HG03575 (cell line): Measurements from ENCODE around the gene PHKG2.
A peak's percentile ranks its signal among the peaks of the same experiment; 100 is the strongest.

Experiments used
- ATAC-seq: cut with Tn5 transposase; IDR thresholded peaks from one replicate; pipeline ENCODE4 v1.9.1; 2021; ENCODE audit not compliant: unreplicated experiment, insufficient number of reproducible peaks, low FRiP score; ENCODE audit errors: extremely low read depth

Gene PHKG2

DNA sequence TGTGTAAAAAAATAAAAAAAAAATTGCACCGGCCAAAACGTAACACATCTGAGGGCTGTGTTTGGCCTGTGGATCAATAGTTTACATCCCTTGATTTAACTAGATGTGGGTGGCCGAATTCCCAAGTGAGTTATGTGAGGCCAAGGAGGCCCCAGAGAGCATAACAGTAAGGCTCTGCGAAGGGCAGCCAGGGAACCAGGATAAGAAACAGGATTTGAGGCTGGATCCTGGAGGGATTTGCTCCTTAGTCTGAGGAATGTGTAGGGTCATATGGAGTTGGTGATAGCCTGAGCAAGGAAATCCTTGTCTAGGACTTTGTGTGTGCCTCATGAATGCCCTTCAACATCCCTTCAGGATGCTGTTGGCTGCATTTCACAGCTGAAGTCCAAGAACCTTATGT is 2.0 kb downstream of the PHKG2 start:
- no peak for ATAC-seq

DNA sequence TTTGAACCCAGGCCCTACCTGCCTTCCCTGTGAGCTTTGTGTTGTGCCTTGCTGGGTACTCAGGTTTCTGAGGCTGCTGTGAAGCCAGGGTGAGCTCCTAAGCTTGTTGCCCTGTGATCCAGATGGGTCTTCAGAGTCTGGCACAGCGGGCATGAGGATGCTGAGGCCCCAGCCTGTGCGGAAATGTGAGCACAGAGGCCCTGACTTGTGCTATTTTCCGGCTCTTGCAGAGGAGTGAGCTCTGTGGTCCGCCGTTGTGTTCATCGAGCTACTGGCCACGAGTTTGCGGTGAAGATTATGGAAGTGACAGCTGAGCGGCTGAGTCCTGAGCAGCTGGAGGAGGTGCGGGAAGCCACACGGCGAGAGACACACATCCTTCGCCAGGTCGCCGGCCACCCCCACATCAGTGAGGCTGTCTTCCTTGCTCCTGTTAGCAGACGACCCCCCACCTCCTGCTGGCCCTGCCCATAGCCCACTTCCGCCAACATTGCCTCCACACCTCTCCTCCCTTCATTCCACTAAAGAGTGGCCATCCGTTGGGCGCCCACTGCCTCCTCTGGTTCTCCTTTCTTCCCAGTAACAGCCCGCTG is 2.7 kb downstream of the PHKG2 start:
- ATAC-seq, result no peak

DNA sequence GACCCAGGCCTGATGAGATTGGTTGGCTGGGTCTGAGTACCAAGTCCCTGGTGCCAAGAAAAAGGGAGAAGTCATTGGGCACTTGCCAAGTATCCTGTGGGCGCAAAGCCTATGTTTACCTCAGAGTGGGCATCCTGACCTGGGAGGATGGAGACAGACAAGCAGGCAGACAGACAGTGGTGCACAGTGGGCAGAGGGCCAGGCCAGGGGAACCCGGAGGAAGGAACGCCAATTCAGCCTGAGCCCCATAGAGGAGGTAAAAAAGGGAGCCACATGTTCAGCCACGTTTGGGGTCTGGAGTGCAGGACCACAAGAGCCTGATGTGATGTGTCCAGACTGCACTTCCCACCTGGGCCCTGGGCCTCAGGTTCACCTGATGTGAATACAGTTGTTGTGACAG is 5.4 kb downstream of the PHKG2 start:
- no peak for ATAC-seq

DNA sequence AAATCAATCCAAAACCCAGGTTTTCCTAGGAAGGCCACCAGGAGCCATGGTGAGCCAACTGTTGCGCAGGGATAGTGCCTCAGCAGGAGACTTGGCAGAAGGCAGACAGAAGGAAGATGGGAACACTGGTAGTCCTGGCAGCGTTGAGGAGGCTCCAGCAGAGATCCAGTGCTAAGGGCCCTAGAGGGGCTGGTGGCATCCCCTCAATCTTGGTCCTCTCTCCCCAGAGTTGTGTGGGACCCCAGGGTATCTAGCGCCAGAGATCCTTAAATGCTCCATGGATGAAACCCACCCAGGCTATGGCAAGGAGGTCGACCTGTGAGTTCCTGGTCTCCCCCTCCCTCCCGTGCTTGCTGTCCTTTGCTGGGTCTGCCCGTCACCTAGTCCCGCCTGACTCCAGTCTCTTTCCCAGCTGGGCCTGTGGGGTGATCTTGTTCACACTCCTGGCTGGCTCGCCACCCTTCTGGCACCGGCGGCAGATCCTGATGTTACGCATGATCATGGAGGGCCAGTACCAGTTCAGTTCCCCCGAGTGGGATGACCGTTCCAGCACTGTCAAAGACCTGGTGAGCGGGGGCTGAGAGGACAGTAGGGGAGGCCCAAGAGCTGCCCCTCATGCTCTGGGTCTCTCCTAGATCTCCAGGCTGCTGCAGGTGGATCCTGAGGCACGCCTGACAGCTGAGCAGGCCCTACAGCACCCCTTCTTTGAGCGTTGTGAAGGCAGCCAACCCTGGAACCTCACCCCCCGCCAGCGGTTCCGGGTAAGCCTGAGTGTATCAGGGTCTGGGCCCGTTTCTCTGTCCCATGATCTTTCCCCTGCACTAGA is 7.9 kb downstream of the PHKG2 start:
- no peak for ATAC-seq

DNA sequence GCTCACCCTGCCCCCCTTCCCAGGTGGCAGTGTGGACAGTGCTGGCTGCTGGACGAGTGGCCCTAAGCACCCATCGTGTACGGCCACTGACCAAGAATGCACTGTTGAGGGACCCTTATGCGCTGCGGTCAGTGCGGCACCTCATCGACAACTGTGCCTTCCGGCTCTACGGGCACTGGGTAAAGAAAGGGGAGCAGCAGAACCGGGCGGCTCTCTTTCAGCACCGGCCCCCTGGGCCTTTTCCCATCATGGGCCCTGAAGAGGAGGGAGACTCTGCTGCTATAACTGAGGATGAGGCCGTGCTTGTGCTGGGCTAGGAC is 8.5 kb downstream of the PHKG2 start:
- no peak for ATAC-seq

DNA sequence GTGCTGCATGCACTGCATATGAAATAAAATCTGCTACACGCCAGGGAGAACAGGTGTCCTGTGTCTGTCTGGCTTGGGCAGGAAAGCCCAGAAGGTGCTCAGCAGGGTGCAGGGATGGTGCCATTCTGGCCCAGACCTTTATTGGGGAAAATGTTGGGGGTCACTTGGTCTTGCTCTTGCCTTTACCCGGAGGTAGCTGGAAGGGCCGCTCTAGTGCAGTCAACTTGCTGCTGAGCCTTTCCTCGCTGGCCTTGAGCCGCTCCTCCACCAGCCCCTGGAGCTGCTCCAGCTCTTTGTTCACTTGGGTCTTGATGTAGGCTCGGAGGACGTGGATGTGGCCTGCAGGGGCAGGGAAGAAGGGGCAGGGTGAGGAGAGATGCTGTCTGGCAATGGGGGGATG is 9.1 kb downstream of the PHKG2 start:
- ATAC-seq, result no peak

DNA sequence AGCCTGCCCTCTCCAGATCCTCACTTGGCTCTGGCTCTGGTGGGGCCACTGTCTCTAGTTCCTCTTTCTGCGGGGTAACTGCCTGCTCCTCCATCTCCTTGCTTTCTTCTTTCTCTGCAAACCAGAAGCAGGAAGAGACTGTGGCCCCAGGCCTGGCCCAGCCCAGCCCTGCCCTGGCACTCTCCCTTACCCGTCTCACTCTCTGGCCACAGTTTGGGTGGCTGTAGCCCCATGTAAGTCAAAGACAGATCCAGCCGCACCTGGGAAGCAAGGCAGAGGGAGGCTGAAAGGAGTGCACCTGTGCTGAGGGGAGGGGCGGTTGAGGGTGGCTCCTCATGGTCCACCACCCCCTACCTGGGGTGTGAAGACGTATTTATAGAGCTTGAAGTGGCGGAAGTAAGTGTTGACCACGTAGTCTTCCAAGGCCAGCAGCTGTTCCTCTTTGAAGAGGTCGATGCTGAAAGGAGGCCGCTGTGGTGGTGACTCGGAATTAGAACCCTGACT is 10.8 kb downstream of the PHKG2 start:
- ATAC-seq, result no peak

DNA sequence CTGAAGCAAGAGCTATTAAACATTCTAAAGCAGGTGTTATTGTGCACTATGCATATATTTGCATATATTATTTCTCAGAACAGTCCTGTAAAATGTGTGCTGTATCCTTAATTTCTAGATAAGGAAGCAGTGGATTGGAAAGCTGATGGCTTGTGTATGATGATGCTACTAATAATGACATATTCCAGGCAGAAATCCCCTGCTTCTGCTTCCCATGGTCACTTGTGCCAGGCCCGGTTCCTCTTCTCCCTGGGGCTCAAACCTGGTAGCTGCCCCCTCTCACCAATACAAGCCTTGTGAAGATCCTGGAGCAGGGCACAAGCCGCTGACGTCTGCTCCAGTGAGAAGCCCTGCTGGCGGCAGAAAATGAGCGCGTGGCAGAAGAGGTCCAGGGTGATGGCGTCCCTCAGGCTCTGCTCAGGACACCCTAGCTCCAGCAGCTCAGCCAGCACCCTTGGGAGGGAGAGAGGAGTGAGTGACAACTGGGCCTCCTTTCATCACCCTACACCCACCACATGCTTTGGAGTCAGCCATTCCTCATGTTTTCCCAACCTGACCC is 11.9 kb downstream of the PHKG2 start:
- no peak for ATAC-seq

DNA sequence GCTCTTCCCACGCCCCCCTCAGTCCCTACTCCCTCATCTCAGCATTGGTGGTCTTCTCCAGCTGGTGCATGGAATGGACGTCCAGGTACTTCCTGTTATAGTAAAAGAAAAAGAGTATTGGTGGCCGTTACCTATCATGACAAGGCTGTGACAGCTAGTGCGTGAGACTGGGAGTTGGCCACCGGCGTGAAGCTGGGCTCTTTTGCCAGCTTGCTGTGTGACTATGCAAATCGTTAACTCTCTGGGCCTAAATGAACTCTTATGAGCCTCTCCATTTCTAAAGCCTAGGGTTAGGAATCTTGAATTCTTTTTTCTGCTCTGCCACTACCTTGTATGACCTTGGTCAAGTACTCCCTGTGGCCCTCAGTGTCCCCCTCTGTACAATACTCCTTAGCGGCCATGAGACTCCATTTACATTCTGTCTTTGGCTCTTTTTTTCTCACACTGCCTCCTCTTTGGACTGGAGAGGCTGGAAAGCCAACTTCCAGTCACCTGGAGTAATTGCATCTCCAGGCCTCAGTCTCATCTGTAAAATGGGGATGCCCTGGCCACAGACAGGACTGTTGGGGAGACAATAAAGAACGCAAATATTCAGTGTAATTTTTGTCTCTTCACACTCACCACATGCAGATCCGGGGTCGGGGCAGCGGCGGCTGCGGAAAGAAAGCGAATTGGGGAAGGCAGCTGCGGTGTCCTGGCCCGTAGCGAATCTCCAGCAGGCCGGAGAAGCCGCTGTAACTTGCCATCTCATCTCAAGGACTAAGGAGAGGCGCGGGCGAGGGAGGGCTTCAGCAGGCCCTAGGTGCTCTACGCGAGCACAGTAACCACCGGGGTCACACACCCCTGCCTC is 12.6 kb downstream of the PHKG2 start:
- ATAC-seq, result no peak

DNA sequence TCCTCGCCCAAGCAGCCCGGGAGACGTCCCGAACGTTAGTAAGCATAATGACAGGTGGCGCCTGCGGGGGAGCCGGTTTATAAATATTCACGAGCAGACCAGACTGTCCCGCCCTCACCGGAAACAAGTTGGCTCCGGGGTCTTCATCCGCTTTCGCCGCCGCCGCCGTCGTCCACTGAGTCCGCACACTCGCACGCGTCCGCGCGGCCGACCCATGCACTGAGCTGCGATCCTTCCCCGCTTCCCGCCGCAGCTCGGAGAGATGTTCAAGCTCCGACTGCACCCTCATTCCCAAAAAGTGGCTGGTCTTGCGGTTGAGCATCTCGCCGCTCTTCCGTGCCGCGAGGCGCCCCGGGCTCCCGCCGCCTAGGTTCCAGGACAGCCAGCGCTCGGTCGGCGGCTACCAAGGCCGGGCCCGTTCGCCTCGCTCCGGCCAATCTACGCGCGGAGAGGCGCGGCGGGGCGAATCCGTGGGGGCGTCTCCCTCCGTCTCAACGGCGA is 13.3 kb downstream of the PHKG2 start:
- ATAC-seq, result no peak

DNA sequence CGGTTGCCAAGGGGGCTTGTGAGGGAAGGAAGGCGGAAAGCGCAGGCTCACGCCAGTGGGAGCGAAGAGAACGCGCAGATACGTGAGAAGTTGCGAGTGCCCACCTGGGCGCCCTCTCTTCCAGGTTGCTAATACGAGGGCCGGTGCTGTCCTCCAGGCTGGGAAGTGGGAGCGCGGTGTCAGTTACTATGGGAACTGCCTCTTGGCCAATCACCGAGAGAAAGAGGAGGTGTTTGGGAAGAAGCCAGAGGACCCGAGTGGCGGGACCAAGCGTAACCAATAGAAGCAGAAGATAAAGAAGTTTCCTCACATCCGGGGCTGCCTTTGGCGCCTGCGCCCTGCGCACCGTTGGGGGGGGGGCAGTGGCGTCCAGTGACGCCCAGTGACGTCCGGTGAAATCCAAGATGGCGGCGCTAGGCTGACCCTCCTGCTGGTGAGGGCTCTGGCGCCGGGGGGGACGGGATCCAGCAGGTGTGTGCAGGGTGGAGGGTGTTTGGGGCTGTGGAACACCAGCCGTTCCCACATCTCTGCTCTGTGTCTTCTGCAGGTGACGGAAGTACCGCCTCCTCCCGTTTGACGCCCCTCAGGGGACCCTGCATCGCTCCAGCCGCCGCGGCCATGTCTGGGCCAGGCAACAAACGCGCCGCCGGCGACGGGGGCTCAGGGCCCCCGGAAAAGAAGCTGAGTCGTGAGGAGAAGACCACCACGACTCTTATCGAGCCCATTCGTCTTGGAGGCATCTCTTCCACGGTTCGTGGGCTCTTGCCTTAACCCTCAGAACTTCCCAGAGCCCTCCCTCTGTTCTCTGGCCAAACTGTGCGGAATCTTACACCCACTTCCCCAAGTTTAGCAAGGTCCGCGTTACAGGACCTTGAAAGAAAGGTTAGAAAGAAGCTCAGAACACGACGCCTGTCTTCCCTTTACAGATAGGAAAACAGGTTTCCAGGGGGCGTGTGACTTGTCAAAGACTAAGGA is 14.0 kb downstream of the PHKG2 start, which contains the start of the genes CFAP119 and RNF40:
Gene CFAP119 (minus strand): TSS at position 135 of the 975 bp plus-strand sequence. CDS start 314 bp downstream, outside the sequence.
Gene RNF40 (plus strand): TSS at position 395 of the 975 bp plus-strand sequence. CDS start 224 bp downstream, at position 619.
- peak; percentile 44 for ATAC-seq

DNA sequence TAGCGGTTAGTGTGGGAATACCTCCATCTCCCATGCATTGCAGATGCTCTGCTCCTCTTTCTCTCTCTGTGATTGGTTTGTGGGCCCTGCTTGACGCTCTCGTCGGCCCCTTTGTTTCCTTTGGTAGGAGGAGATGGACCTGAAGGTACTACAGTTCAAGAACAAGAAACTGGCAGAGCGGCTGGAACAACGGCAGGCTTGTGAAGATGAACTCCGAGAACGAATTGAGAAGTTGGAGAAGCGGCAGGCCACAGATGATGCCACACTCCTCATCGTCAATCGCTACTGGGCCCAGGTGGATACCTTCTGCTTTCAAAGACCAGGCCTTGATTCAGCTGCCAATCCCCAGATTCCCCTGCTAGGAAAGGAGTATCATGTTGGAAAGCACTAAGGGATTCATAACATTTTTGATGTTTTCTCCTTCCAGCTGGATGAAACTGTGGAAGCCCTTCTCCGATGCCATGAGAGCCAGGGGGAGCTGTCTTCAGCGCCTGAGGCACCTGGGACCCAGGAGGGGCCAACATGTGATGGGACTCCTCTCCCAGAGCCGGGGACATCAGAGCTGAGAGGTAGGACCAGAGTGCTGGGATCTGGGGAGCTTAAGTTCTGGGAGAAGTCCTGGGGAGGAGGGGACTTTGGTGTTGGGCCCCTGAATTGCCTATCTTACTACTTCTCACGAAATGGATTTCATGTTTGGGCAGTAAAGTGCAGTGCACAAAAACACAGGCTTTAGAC is 14.9 kb downstream of the PHKG2 start:
- ATAC-seq, result no peak

DNA sequence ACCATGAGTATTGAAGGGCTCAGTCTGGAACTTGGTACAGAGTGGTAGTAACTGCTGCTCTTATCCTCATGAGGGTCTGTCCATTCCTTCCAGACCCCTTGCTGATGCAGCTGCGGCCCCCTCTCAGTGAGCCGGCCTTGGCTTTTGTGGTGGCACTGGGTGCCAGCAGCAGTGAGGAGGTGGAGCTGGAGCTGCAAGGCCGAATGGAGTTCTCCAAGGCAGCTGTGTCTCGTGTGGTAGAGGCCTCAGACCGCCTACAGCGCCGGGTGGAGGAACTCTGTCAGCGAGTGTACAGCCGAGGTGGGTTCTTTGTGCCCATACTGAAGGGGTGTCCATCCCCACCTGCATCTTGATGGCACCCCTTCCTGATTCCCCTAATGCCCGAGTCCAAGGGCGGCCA is 15.9 kb downstream of the PHKG2 start:
- no peak for ATAC-seq

DNA sequence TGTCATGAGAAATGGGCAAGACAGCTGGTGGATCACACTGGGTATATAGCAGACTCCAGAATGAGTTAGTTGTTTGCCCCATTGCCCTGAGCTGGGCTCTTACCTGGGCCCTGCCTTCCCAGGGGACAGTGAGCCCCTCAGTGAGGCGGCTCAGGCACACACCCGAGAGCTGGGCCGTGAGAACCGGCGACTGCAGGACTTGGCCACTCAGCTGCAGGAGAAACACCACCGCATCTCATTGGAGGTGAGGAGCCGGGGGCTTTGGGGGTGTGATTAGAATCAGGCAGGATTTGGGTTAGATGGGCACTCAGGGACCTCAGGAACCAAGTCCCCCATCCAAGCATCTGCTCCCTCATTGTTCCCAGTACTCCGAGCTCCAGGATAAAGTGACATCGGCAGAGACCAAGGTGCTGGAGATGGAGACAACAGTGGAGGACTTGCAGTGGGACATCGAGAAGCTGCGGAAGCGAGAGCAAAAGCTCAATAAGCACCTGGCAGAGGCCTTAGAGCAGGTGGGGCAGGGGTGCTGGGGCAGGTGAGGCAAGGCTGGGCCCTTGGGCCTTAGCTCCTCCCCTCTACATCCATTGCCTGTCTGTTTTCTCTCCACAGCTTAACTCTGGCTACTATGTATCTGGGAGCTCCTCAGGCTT is 16.7 kb downstream of the PHKG2 start:
- ATAC-seq, result no peak

DNA sequence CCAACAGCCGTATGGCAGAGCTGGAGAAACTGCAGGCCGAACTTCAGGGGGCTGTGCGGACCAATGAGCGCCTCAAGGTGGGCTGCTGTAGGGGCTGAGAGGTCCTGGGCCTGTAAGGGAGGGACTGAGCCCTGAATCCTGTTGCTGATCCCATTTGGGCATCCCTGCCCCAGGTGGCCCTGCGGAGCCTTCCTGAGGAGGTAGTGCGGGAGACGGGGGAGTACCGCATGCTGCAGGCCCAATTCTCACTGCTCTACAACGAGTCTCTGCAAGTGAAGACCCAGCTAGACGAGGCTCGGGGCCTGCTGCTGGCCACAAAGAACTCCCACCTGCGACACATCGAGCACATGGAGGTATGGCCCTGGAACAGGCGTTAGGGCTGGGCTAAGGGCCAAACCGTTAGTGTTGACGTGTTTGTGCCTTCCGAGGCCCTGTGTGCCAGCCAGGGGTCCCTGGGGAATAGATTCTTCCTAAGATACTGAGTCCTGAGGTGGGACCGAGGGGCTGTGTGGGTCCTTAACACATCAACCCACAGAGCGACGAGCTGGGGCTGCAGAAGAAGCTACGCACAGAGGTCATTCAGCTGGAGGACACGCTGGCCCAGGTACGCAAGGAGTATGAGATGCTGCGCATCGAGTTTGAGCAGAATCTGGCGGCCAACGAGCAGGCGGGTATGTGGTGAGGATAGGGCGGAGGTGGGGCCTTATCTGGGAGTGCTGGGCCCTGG is 18.1 kb downstream of the PHKG2 start:
- ATAC-seq, result no peak

DNA sequence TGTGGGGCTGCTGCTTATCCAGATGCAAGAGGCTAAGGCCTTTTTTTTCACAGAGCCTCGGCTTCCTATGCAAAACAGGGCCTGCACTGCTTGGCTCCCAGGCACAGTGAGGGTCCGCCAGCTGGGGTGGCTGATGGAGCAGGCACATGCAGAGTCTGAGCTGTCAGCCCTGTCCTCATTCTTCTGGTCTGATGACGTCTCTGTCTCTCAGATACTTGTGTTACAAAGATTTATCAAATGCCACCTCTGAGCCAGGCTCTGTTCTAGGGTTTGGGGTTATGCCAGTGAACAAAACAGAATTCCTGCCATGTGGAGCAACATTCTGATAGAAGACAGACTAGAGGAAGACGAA is 18.7 kb downstream of the PHKG2 start:
- no peak for ATAC-seq
